ENCODE results near the gene LRRC46.
A peak's percentile ranks its signal among the peaks of the same experiment; 100 is the strongest.

LRRC46 gene

DNA sequence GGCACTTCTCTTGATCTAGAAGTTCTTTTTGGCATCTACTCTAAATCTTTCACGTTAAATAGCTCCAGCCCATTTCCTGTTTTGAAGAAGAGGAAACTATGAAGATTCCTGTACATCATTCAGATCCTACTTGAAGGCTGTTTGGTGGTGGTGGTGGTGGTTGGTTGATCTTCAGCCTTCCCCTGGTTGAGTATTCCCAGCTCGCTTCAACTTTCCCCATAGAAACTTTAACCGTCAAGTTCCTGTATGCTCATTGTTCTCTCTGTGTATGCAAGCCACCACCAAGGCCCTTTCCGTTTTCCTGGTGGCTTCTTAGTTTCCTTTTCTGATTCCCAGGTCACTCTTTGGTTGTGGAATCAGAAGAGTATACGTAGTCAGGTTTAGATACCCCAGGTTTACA lies 3.3 kb downstream of the LRRC46 start:
- H3K4me3 ChIP-seq (ENCODE audit: low read depth, low read length): no peak overlapping the region
- TF ChIP-seq, protein P1, sequence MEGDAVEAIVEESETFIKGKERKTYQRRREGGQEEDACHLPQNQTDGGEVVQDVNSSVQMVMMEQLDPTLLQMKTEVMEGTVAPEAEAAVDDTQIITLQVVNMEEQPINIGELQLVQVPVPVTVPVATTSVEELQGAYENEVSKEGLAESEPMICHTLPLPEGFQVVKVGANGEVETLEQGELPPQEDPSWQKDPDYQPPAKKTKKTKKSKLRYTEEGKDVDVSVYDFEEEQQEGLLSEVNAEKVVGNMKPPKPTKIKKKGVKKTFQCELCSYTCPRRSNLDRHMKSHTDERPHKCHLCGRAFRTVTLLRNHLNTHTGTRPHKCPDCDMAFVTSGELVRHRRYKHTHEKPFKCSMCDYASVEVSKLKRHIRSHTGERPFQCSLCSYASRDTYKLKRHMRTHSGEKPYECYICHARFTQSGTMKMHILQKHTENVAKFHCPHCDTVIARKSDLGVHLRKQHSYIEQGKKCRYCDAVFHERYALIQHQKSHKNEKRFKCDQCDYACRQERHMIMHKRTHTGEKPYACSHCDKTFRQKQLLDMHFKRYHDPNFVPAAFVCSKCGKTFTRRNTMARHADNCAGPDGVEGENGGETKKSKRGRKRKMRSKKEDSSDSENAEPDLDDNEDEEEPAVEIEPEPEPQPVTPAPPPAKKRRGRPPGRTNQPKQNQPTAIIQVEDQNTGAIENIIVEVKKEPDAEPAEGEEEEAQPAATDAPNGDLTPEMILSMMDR (IDR thresholded peaks at IDR 0.05; ENCODE audit: low read depth, low read length): no peak

DNA sequence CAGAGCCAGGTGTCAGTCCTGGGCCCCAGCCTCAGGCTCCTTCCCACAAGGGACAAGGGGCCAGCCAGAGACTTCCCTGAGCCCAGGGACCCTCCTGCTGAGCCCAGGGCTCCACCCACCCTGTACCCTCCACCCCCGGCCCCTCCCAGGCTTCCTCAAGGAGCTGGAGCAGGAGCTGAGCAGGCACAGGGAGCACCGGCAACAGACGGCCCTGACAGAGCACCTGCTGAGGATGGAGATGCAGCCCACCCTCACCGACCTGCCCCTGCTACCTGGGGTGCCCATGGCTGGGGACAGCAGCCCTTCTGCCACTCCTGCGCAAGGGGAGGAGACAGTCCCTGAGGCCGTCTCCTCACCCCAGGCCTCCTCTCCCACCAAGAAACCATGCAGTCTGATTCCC lies 5.1 kb downstream of the LRRC46 start:
- TF ChIP-seq, protein P1 (IDR thresholded peaks at IDR 0.05; ENCODE audit: low read depth, low read length): no peak

DNA sequence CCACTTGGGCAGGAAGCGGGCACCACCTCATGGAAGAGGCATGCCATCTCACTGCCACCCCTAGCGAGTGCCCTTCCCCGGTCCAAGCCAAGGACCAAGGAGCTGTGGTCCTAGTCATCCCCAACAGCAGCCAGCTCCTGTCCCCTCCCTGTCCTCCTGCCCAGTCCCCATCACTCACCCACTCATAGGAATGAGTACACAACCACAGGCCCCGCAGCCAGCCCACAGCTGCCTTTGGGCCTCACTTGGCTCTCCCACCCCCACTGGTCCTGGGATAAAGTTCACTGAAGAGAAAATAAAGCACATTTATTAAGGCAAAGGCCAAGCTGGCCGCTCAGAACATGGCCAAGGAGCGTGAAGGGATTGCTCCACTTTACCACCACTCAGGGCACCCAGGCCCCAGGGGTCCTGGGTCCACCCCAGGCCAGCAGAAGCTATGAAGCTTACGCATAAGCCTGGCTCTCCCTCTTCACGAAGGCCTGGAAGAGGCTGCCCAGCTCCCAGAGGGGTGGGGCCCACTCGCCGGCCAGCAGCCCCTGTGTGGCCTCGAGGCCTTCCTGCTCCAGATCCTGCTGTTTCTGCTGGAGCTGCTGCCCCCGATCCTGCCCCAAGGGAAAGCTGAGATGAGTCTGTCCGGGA lies 6.0 kb downstream of the LRRC46 start:
- no peak overlapping the region for H3K4me3 ChIP-seq (ENCODE audit: low read depth, low read length)
- TF ChIP-seq, protein P1 (IDR thresholded peaks at IDR 0.05; ENCODE audit: low read depth, low read length): no peak

More for the DNA sequence above, 5.1 kb downstream of the LRRC46 start:
- H3K4me3 ChIP-seq (ENCODE audit: low read depth, low read length): no peak overlapping the region

DNA sequence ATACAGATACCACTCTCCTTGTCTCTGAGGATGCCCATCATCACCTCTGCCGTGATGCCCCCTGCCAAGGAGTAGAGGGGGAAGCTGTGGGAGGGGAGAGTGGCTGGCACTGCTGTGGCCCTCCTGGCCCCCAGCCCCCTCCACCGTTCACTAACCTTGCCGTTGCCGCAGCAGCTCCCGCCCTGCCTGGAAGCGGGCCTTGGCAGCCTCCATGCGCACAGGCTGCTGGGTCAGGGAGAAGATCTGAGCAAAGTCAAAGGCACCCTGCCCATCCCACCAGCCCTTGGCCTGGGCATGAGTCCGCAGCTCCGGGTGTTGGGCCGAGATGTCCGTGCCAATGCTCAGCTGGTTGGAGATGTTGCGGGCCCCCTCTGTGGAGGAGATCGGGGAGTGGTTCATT lies 7.2 kb downstream of the LRRC46 start:
- TF ChIP-seq, protein P1 (IDR thresholded peaks at IDR 0.05; ENCODE audit: low read depth, low read length): no peak
- no peak overlapping the region for H3K4me3 ChIP-seq (ENCODE audit: low read depth, low read length)

DNA sequence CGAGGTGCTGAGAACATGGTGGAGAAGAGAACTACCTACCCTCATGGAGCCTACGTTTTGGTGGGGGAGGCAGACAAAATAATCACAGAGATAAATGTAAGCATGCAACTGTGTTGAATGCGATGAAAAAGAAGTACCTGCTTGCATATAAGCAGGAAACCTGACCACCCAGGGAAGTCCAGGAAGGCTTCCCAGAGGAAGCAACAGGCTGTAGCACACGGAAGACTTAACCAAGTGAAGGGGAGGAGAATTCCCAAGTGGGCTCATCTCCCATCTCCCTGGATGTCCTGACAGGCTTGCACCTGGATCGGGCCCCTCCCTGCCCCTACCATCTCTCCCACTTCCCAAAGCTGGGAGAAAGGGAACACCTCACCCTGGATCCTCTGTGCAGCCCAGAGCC lies 7.6 kb downstream of the LRRC46 start:
- TF ChIP-seq, protein P1 (IDR thresholded peaks at IDR 0.05; ENCODE audit: low read depth, low read length): no peak
- H3K4me3 ChIP-seq (ENCODE audit: low read depth, low read length): no peak overlapping the region

DNA sequence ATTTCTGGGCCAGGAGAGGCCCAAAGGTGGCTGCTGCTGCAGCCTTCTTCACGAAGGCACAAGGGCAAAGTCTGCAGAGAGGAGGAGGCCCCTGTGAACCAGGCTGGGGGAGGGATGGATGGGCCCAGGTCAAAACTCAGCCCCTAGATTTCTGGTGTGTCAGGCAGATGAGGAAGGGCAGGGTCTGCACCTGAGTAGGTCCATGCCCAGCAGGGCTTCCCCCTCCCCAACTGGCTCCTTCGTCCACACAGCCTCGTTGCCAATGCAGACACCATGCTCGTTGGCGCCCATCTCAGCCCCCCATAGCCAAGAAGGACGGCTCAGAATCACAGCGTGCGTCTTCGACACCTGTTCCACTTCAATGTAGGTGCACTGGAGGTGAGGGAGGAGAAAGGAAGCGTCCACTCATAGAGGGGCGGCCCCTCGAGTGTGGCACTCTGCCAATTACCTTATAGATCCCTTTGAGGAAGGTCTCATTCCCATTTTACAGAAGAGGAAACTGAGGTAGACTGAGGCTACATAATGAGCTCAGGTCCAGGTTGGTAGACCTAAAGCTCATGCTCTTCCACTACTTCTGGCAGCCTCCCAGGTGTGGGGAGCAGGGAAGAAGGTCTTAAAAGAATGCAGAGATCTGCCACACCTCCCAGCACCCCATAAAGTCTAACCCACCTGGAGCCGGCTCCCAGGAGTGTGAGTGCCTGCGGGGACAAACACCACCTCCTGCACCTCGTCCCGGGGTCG lies 8.7 kb downstream of the LRRC46 start:
- TF ChIP-seq, protein P1 (IDR thresholded peaks at IDR 0.05; ENCODE audit: low read depth, low read length): no peak
- H3K4me3 ChIP-seq (ENCODE audit: low read depth, low read length): peak overlapping the region; percentile 88

DNA sequence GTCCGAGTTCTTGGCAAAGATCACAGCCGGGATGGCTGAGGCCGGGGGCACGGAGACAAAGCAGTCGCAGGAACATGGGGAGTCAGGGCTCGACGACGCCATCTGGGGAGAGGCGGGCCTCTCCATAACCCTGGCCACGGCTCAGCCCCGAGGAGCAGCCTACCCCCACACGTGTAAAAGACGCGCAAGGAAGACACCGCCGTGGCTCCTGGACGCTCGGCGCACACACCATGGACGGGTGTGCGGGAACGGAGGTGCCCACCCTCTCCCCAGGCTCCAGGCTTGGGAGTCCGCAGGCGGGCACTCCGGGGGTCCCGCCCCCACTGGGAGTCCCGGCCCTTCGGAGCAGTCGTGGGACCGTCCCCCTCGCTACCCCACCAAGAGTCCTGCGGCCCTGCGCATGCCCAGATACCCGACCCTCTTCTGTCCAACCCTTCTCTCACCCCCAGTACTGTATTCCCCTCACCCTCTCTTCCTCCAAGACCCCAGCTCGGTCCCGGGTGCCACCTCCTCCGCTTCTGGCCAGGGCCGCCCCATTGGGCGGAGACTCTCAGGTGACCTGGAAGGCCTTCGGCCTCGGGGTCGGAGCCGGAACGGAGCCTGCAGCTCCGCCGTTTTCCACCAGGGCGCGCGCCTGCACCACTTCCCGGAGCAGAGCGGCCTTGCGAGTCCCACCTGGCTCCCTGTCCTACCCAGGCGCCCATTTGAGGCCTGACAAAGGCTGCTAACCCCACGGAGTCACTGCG lies 9.4 kb downstream of the LRRC46 start, which contains the start of gene SCRN2:
Gene SCRN2, minus strand, starts transcription at position 532 of the 746 bp plus-strand sequence. Its CDS starts 430 bp downstream, at position 102.
- TF ChIP-seq, protein P1 (IDR thresholded peaks at IDR 0.05; ENCODE audit: low read depth, low read length): peak; percentile 95
- peak within 1 kb of the TSS; percentile 88 for H3K4me3 ChIP-seq (ENCODE audit: low read depth, low read length)

Measured in WI38 (cell line).